Measurements from ENCODE around the gene MYO9A.

DNA sequence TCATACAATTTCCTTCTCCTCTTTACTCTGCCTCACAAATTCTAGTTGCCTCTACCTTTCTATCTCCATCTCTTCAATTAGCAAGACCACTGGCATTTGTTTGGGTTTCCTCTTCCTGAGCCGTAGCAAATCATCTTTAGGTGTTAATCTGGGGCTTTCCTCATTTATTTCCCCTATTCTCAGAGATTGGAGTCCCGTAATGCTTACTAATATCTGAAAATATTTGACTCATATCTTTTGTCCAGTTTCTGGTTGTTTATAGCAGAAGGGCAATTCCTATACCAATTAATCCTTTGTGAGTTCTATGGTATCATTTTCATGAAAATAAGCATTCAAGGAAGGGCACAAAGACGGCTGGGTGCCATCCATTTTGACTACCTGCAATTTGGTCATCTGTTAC lies 203.9 kb downstream of the MYO9A start:
- TF ChIP-seq CTCF (conservative IDR thresholded peaks at IDR 0.05) (no peak), EZH2 (IDR thresholded peaks at IDR 0.05; ENCODE audit: low read depth) (no peak)
